Nephron (organoid): ENCODE measurements around the gene LEKR1.
"Not testable (repeated sequence)": the region's sequence is repeated elsewhere in the genome, so short reads cannot be mapped to it uniquely, and the experiment has no call there.

ENCODE experiments used
- H3K27ac Mint-ChIP-seq, 3 experiments: 2 replicates each; pipeline ENCODE4 v1.8.0; 2020; ENCODE audit warnings: mixed read lengths in 3 of 3, mild to moderate bottlenecking in 2 of 3, moderate library complexity in 1 of 3
- H3K27me3 Mint-ChIP-seq: 2 replicates; pipeline ENCODE4 v1.8.0; 2021; ENCODE audit warnings: low read depth, mild to moderate bottlenecking, moderate library complexity, mixed read lengths
- H3K36me3 Mint-ChIP-seq: 2 replicates; pipeline ENCODE4 v1.8.0; 2020; ENCODE audit warnings: low read depth, mixed read lengths
- H3K4me1 Mint-ChIP-seq: 2 replicates; pipeline ENCODE4 v1.8.0; 2020; ENCODE audit warnings: mixed read lengths
- H3K4me3 Mint-ChIP-seq, 3 experiments: 2 replicates each; pipeline ENCODE4 v1.8.0; 2020; ENCODE audit warnings: mild to moderate bottlenecking in 3 of 3, mixed read lengths in 3 of 3, moderate library complexity in 2 of 3
- H3K9me3 Mint-ChIP-seq: 2 replicates; pipeline ENCODE4 v1.8.0; 2020; ENCODE audit warnings: mixed read lengths
- TF ChIP-seq, protein P1 (sequence below), 3 experiments: fragments of 200-600 bp; sonication (generic); IDR thresholded peaks; one replicate each; pipeline ENCODE4 v1.5.0; 2021; ENCODE audit warnings: antibody characterized with exemption in 3 of 3; ENCODE audit not compliant: unreplicated experiment in 3 of 3

The LEKR1 gene

DNA sequence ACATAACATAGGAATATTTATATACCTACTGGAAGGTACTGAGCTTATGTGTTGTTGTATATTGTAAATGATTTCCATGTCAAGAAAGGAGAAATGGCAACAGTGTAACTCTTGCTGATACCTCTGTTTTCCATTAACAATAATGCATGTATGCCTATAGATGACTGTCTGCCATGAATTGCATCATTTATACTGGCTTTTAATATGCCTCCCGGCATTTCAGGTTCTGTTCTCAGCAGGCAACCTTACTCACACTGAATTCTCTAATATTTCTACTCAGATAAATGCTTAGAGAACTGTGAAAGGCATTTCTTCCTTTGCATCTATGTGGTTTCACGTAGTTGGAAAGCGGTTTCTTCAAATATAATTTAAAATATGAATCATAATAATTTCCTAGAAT is 41.8 kb downstream of the LEKR1 start:
- H3K9me3 Mint-ChIP-seq: peaks cover 13% of the 10 kb centered on the region
- H3K27me3 Mint-ChIP-seq: no peaks in the 10 kb centered on the region
- no peak overlapping the region for H3K27ac Mint-ChIP-seq
- no peak overlapping the region for H3K4me3 Mint-ChIP-seq
- no peaks in the 10 kb centered on the region for H3K4me1 Mint-ChIP-seq
- TF ChIP-seq, protein P1, sequence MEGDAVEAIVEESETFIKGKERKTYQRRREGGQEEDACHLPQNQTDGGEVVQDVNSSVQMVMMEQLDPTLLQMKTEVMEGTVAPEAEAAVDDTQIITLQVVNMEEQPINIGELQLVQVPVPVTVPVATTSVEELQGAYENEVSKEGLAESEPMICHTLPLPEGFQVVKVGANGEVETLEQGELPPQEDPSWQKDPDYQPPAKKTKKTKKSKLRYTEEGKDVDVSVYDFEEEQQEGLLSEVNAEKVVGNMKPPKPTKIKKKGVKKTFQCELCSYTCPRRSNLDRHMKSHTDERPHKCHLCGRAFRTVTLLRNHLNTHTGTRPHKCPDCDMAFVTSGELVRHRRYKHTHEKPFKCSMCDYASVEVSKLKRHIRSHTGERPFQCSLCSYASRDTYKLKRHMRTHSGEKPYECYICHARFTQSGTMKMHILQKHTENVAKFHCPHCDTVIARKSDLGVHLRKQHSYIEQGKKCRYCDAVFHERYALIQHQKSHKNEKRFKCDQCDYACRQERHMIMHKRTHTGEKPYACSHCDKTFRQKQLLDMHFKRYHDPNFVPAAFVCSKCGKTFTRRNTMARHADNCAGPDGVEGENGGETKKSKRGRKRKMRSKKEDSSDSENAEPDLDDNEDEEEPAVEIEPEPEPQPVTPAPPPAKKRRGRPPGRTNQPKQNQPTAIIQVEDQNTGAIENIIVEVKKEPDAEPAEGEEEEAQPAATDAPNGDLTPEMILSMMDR (IDR thresholded peaks at IDR 0.05; ENCODE audit: unreplicated experiment in 3 of 3): no peak
- no peaks in the 10 kb centered on the region for H3K36me3 Mint-ChIP-seq

DNA sequence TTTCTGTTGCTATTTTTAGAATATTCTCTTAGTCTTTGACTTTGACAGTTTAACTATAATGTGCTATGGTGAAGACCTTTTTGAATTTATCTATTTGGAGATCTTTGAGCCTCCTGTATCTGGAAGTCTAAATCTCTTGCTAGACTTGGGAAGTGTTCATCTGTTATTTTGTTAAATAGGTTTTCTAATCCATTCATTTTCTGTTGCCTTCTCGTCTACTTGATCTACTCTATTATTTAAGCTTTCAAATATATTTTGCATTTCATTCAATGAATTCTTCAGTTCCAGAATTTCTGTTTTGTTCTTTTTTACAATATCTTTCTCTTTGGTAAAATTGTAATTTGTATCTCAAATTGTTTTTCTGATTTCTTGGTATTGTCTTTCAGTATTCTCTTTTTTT is 47.8 kb downstream of the LEKR1 start:
- H3K9me3 Mint-ChIP-seq: peaks cover 54% of the 10 kb centered on the region
- no peak overlapping the region for H3K4me3 Mint-ChIP-seq
- H3K36me3 Mint-ChIP-seq: peaks cover 18% of the 10 kb centered on the region
- H3K4me1 Mint-ChIP-seq: no peaks in the 10 kb centered on the region
- H3K27ac Mint-ChIP-seq: no peak overlapping the region
- TF ChIP-seq, protein P1 (IDR thresholded peaks at IDR 0.05; ENCODE audit: unreplicated experiment in 3 of 3): no peak
- no peaks in the 10 kb centered on the region for H3K27me3 Mint-ChIP-seq

DNA sequence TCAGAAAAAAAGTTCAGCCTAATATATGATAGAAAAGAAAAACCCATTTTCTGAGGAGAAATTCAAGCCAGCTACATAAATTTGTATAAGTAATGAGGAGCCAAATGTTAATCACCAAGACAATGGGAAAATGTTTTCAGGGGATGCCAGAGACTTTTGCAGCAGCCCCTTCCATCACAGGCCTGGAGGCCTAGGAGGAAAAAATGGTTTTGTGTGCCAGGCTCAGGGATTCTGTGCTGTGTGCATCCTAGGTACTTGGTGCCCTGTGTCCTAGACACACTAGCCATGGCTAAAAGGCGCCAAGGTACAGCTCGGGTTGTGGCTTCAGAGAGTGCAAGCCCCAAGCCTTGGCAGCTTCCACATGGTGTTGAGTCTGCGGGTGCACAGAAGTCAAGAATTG is 53.3 kb downstream of the LEKR1 start:
- H3K4me3 Mint-ChIP-seq, H3K4me1 Mint-ChIP-seq, H3K27me3 Mint-ChIP-seq, H3K27ac Mint-ChIP-seq: not testable (repeated sequence)
- H3K9me3 Mint-ChIP-seq: peaks cover 59% of the 10 kb centered on the region
- H3K36me3 Mint-ChIP-seq: peaks cover 30% of the 10 kb centered on the region

DNA sequence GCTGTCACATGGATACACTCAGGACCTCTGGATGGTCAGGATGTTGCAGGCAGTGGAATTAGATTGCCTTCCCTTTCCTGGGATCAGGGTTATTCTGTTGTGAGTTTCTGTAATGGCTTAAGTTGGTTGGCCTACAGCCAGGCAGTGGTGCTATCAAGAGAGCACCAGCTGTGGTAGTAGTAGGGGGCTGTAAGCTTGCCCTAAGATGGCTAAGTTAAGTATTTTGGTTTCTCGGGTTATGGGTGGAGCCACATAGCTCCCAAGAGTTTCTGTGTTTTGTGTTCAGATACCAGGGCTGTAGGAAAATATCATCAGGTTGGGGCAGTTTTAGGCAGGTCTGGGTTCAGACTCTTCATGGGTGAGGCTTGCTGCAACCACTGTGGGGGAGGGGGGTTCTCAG is 59.6 kb downstream of the LEKR1 start:
- H3K36me3 Mint-ChIP-seq: peaks cover 9% of the 10 kb centered on the region
- H3K27me3 Mint-ChIP-seq: no peaks in the 10 kb centered on the region
- H3K9me3 Mint-ChIP-seq: peaks cover 29% of the 10 kb centered on the region
- peaks cover 21% of the 10 kb centered on the region for H3K4me1 Mint-ChIP-seq
- no peak overlapping the region for H3K4me3 Mint-ChIP-seq
- no peak overlapping the region for H3K27ac Mint-ChIP-seq
- TF ChIP-seq, protein P1 (IDR thresholded peaks at IDR 0.05; ENCODE audit: unreplicated experiment in 3 of 3): no peak

DNA sequence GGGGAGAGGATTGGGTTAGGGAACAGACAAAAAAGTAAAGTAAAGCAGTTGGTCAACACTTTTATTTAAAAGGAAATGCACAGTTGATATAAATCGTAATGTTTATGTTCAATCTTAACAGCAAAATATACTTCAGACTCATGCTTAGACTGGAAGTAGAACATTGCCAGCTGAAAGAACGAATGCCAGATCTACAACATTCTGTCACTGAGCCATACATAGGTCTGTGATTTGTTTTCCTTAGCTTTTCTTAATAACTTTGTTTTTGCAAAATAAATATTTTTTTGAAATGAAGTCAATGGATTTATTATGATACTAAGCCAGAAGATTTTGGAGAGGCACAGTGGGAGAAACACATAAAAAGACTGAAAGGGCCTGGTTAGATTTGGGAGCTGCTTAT is 62.0 kb downstream of the LEKR1 start:
- TF ChIP-seq, protein P1 (IDR thresholded peaks at IDR 0.05; ENCODE audit: unreplicated experiment in 3 of 3): no peak
- H3K36me3 Mint-ChIP-seq: peaks cover 7% of the 10 kb centered on the region
- H3K4me3 Mint-ChIP-seq: no peak overlapping the region
- peak overlapping the region in 2 of 3 experiments; percentile 50 to 81 for H3K27ac Mint-ChIP-seq
- peaks cover 21% of the 10 kb centered on the region for H3K4me1 Mint-ChIP-seq
- peaks cover 24% of the 10 kb centered on the region for H3K9me3 Mint-ChIP-seq
- no peaks in the 10 kb centered on the region for H3K27me3 Mint-ChIP-seq

DNA sequence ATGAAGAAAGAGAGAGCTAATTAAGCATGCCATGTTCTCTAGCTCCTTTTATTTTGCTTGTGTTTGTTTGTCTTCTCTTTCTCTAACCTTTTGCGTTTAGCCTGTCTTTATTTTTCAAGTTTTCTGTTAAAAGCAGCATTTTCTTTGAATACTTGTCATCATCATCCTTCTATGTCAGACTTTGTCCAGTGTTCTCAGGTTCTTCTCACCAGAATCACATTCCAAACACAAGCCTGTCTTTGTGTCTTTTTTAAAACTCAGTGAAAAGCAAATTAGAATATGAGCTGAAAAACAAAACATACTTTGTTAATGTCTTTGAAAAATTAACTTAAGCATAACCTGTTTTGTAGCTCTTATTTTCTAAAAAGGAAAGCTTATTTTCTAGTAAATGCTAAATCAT is 62.4 kb downstream of the LEKR1 start:
- peaks cover 20% of the 10 kb centered on the region for H3K9me3 Mint-ChIP-seq
- H3K36me3 Mint-ChIP-seq: peaks cover 4% of the 10 kb centered on the region
- TF ChIP-seq, protein P1 (IDR thresholded peaks at IDR 0.05; ENCODE audit: unreplicated experiment in 3 of 3): no peak
- H3K4me1 Mint-ChIP-seq: peaks cover 21% of the 10 kb centered on the region
- no peak overlapping the region for H3K4me3 Mint-ChIP-seq
- peak overlapping the region in 2 of 3 experiments; percentile 50 to 81 for H3K27ac Mint-ChIP-seq
- H3K27me3 Mint-ChIP-seq: no peaks in the 10 kb centered on the region
